Spleen (tissue), 11 donors: ENCODE measurements around the gene TMEM9B. TPM values are rescaled to one million over a fixed set of nuclear protein-coding genes. Genes with fewer than 3 reads are reported as not detected.
A peak's percentile ranks its signal among the peaks of the same experiment; 100 is the strongest.

Experiments
- DNase-seq: peaks from one replicate; pipeline ENCODE4 v3.0.0-alpha.2; 2020
- H3K27ac ChIP-seq, 8 donors: fragments of 200-600 bp; sonication (generic) in 7 of 8; 1 replicate in 4 of 8; 2 replicates in 4 of 8; pipeline versions ENCODE4 v1.5.0 to v1.8.0; 2016 to 2021; ENCODE audit warnings: inconsistent platforms in 4 of 8, mild to moderate bottlenecking in 4 of 8, moderate library complexity in 1 of 8
- H3K27me3 ChIP-seq, 7 donors: fragments of 200-600 bp; sonication (generic) in 6 of 7; replicated peaks in 1 of 7; 1 replicate in 4 of 7; 2 replicates in 3 of 7; pipeline versions ENCODE4 v1.5.0 to v1.8.0; 2016 to 2021; ENCODE audit warnings: inconsistent platforms in 3 of 7, mild to moderate bottlenecking in 1 of 7
- H3K36me3 ChIP-seq, 6 donors: fragments of 200-600 bp; sonication (generic) in 5 of 6; 1 replicate in 4 of 6; 2 replicates in 2 of 6; pipeline versions ENCODE4 v1.5.0 to v1.8.0; 2016 to 2021; ENCODE audit warnings: inconsistent platforms in 2 of 6
- H3K4me1 ChIP-seq, 6 donors: fragments of 200-600 bp; sonication (generic) in 5 of 6; 1 replicate in 3 of 6; 2 replicates in 3 of 6; pipeline versions ENCODE4 v1.5.0 to v1.8.0; 2016 to 2021; ENCODE audit warnings: inconsistent platforms in 3 of 6
- H3K4me3 ChIP-seq, 8 donors: fragments of 200-600 bp; sonication (generic) in 7 of 8; 1 replicate in 4 of 8; 2 replicates in 4 of 8; pipeline versions ENCODE4 v1.5.0 to v1.8.0; 2016 to 2021; ENCODE audit warnings: inconsistent platforms in 4 of 8, mild to moderate bottlenecking in 4 of 8, moderate library complexity in 2 of 8
- H3K9me3 ChIP-seq, 8 donors: fragments of 200-600 bp; sonication (generic) in 7 of 8; 1 replicate in 4 of 8; 2 replicates in 4 of 8; pipeline versions ENCODE4 v1.5.0 to v1.8.0; 2016 to 2021; ENCODE audit warnings: inconsistent platforms in 4 of 8
- POLR2A ChIP-seq, 3 donors: fragments of 450-650 bp; IDR thresholded peaks; one replicate each; pipeline ENCODE4 v1.5.1; 2017; ENCODE audit warnings: antibody characterized with exemption in 3 of 3, mild to moderate bottlenecking in 1 of 3
- POLR2AphosphoS5 ChIP-seq, 3 donors: sonication (generic); formaldehyde crosslinking; IDR thresholded peaks; one replicate each; pipeline ENCODE4 v1.5.1; 2017; ENCODE audit warnings: antibody characterized with exemption in 3 of 3
- WGBS, 5 donors: extraction: QIAGEN DNeasy Blood & Tissue Kit in 3 of 5; methylation state at CpG; one replicate each; pipeline versions ENCODE4 v1.1.5 to v1.1.7; 2013 to 2018; 5-methylcytosine and 5-hydroxymethylcytosine counted together
- intact Hi-C: fragments of 100-400 bp; cut with DNase I; formaldehyde crosslinking; loops from one replicate; pipeline ENCODE4 v1.15.0; 2023; ENCODE audit warnings: low total_unique reads
- polyA plus RNA-seq, 3 donors: library from polyadenylated mRNA; stranded (reverse); fragments of 200-250 nt; gene quantifications; one replicate each; pipeline ENCODE4 v1.2.1, GENCODE V29; 2013
- total RNA-seq, 7 donors: library from RNA; depleted of rRNA in 3 of 7; stranded (reverse); fragments of >200 nt in 3 of 7; fragmentation: NEBNext Ultra II Directional in 4 of 7; extraction: Animal tissue kit (Norgen Biotek cat#: 25700) in 4 of 7; gene quantifications; one replicate each; pipeline versions ENCODE4 v1.1.0 to v1.2.1, GENCODE V29; 2016 to 2021
- TF ChIP-seq, protein P1 (sequence below), 11 experiments: fragments of 200-600 bp in 7 of 11; fragments of 450-650 bp in 4 of 11; sonication (generic) in 4 of 11; IDR thresholded peaks in 8 of 11; conservative IDR thresholded peaks in 3 of 11; 1 replicate in 7 of 11; 2 replicates in 4 of 11; pipeline versions ENCODE4 v1.4.0 to v1.8.0; 2016 to 2021; ENCODE audit warnings: antibody characterized with exemption in 11 of 11, inconsistent platforms in 4 of 11, mild to moderate bottlenecking in 1 of 11
- donor health status: healthy with polysubstance abuse.
- donor health status: DM: no; HTN: no; CAD: no; lungs with moderate emphysema.
- donor health status: DM: no; HTN: no; CAD: no.
- donor health status: Bipolar disorder and iron deficiency.
- donor health status: healthy.
- donor health status: DM: no; HTN: no; CAD: no.
- donor health status: DM: yes; HTN: yes; CAD: no.

The TMEM9B gene
- total and polyA plus RNA-seq, 10 donors: 30.2 to 56.5 (median 41.5) TPM

DNA sequence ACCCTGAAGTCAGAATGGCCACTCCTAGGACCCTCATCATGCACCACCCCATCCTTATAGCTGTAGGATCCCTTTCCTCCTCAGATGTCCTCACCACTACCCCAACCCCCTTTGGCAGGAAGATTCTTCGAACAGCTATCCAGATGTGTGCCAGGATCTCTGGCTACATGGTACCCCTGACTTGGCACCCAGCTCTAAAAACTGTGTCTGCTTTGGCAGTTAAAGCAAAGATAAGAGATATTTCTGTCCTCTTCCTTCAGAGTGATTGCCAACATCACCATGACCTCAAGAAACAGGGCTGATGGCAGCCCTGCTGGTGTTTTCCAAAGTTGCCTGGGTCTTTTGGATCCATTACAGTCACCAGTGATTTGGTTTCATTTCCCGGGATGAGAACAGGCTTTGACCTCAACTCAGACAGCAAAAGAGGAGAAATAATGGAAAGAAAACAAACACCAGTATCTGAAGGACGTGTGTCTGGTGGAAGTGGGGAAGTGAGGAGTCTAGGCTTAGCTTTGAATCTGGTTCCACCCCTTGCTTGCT, 43.8 kb upstream of the TMEM9B start:
- WGBS, 5 donors: 66 to 84% (median 71%) methylated on average over 3 of the region's 3 CpGs
- no peak for DNase-seq
- Histone ChIP-seq H3K4me3 (no peak overlapping the region), H3K27ac (no peak overlapping the region), H3K9me3 (peaks cover 0 to 8% (median 4%) of the 10 kb centered on the region in 8 donors), H3K36me3 (no peaks in the 10 kb centered on the region), H3K27me3 (peaks cover 0 to 23% (median 16%) of the 10 kb centered on the region in 7 donors), H3K4me1 (peaks cover 7 to 18% (median 16%) of the 10 kb centered on the region in 6 donors)
- intact Hi-C loops: no loop called here
- TF ChIP-seq POLR2A (IDR thresholded peaks at IDR 0.05) (no peak), POLR2AphosphoS5 (IDR thresholded peaks at IDR 0.05) (no peak)
- TF ChIP-seq, protein P1, sequence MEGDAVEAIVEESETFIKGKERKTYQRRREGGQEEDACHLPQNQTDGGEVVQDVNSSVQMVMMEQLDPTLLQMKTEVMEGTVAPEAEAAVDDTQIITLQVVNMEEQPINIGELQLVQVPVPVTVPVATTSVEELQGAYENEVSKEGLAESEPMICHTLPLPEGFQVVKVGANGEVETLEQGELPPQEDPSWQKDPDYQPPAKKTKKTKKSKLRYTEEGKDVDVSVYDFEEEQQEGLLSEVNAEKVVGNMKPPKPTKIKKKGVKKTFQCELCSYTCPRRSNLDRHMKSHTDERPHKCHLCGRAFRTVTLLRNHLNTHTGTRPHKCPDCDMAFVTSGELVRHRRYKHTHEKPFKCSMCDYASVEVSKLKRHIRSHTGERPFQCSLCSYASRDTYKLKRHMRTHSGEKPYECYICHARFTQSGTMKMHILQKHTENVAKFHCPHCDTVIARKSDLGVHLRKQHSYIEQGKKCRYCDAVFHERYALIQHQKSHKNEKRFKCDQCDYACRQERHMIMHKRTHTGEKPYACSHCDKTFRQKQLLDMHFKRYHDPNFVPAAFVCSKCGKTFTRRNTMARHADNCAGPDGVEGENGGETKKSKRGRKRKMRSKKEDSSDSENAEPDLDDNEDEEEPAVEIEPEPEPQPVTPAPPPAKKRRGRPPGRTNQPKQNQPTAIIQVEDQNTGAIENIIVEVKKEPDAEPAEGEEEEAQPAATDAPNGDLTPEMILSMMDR (IDR thresholded peaks at IDR 0.05 in 8 of 11, conservative IDR thresholded peaks at IDR 0.05 in 3 of 11): no peak

DNA sequence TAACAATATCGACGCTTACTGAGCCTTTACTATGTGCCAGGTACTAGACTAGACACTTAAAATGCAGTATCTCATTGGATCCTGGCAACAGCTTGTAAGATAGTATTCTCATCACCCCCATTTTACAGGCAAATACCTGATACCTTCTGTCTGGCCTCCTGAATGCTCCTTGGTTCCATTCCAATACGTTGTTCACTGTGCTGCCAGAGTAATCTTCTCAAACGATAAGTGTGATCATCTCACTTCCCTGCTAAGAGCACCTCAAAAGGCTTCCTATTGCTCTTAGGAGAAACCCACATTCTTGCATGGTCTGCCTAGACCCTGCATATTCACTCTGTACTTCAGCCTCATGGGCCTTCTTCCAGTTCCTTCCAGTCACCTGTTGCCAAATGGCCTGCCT, 40.8 kb upstream of the TMEM9B start:
- Histone ChIP-seq H3K4me1 (peaks cover 9 to 33% (median 21%) of the 10 kb centered on the region in 6 donors), H3K27ac (no peak overlapping the region), H3K9me3 (peaks cover 0 to 6% (median 4%) of the 10 kb centered on the region in 8 donors), H3K27me3 (peaks cover 0 to 53% (median 42%) of the 10 kb centered on the region in 7 donors), H3K36me3 (no peaks in the 10 kb centered on the region), H3K4me3 (no peak overlapping the region)
- TF ChIP-seq, protein P1 (IDR thresholded peaks at IDR 0.05 in 8 of 11, conservative IDR thresholded peaks at IDR 0.05 in 3 of 11): no peak
- TF ChIP-seq POLR2AphosphoS5 (IDR thresholded peaks at IDR 0.05) (no peak), POLR2A (IDR thresholded peaks at IDR 0.05) (no peak)
- WGBS, 5 donors: 81 to 91% (median 87%) methylated on average over 4 of the region's 4 CpGs
- intact Hi-C loops: no loop called here
- DNase-seq: no peak

DNA sequence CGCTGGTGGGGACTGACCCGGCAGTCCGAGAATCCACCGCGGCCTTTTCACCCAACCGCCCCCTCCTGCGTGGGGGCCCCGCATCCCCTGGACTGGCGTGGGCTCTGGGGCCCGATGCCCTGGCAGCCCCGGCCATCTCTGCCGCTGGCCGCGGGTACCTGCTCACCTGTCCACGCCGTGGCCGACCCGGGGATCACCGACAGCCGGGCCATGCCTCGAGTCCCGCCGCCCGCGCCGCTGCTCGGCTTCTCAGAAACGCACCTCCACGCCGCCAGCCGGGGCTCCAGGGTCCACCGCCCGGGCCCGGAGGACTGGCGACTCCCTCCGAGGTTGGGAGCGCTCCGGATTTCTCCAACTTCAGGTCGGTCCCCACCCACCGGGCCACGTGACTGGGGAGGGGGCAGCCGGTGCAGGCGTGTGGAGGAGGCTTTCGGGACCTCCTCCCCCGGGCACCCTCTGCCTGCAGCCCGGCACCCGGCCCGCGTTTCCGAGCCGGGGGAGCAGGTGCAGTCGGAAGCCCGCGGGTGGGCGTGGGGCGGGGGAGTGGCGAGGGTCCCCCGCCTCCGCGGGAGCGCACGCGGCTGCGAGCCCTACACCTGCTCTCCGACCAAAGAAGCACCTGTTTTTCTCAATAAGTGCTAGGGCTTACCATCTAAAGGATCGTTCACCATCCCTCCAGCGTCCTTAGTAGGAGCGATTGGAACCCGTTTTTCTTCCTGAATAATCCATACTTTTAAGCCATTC, 40.1 kb upstream of the TMEM9B start:
- TF ChIP-seq POLR2A (IDR thresholded peaks at IDR 0.05) (no peak), POLR2AphosphoS5 (IDR thresholded peaks at IDR 0.05) (no peak)
- TF ChIP-seq, protein P1 (IDR thresholded peaks at IDR 0.05 in 8 of 11, conservative IDR thresholded peaks at IDR 0.05 in 3 of 11): no peak
- H3K27ac ChIP-seq: no peak overlapping the region
- H3K9me3 ChIP-seq: no peaks in the 10 kb centered on the region
- peaks cover 0 to 60% (median 47%) of the 10 kb centered on the region in 7 donors for H3K27me3 ChIP-seq
- DNase-seq: peak; percentile 83
- intact Hi-C loops: no loop called here
- peak overlapping the region; percentile 34 to 74 (median 49) for H3K4me3 ChIP-seq
- peaks cover 9 to 33% (median 21%) of the 10 kb centered on the region in 6 donors for H3K4me1 ChIP-seq
- WGBS, 5 donors: 5 to 43% (median 10%) methylated on average over 11 to 69 of the region's 69 CpGs
- no peaks in the 10 kb centered on the region for H3K36me3 ChIP-seq

DNA sequence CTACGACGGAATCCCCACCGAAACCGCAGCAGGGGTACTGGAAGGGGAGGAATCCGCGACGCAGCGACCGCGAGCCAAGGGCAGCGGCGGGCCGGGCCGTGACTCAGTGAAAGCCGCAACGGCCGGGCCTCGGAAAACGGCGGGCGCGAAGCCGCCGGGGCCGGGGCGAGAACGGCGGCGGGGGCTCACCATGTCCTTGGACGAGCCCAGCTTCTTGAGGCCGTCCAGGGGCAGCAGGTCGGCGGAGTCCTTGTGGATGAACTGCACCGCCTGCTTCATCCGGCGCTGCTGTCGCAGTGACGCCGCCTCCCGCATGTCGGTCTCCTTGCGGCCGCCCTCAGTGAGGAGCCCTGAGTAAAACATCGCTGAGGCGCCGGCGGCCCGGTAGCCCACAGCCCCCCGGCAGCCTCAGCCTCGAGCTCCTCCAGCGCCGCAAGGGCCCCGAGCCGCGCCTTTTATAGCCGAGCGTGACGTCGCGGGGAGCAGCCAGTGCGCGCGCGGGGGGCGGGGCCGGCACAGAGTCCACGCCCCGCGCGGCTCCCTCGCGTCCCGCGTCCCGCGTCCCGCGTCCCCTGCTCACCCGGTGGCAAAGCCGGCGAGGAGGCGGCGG, 39.4 kb upstream of the TMEM9B start, which contains the start of gene NRIP3:
Gene NRIP3, minus strand, starts transcription at position 429 of the 610 bp plus-strand sequence. Its CDS starts 66 bp downstream, at position 363.
- H3K4me1 ChIP-seq: peaks cover 9 to 33% (median 21%) of the 10 kb centered on the region in 6 donors
- no peak within 1 kb of the TSS for H3K27ac ChIP-seq
- intact Hi-C loops: no loop called here
- no peaks in the 10 kb centered on the region for H3K36me3 ChIP-seq
- H3K4me3 ChIP-seq: peak within 1 kb of the TSS; percentile 34 to 74 (median 49)
- peak; percentile 30 to 79 (median 50) for TF ChIP-seq POLR2AphosphoS5 (IDR thresholded peaks at IDR 0.05)
- TF ChIP-seq, protein P1 (IDR thresholded peaks at IDR 0.05 in 8 of 11, conservative IDR thresholded peaks at IDR 0.05 in 3 of 11): no peak
- TF ChIP-seq POLR2A (IDR thresholded peaks at IDR 0.05): no peak
- WGBS, 5 donors: 1 to 4% (median 1%) methylated on average over 10 to 83 of the region's 83 CpGs
- H3K27me3 ChIP-seq: peaks cover 0 to 67% (median 48%) of the 10 kb centered on the region in 7 donors
- H3K9me3 ChIP-seq: no peaks in the 10 kb centered on the region
- DNase-seq: peak; percentile 92
